ENCODE results near the gene PPARG. TPM values are rescaled to one million over a fixed set of nuclear protein-coding genes. Genes with fewer than 3 reads are reported as not detected.

Gene PPARG
- total and polyA plus RNA-seq, 12 donors: 3.1 to 21.9 (median 6.8) TPM

- intact Hi-C loops (cut with DNase I): loop anchor here (5.0 to 10.0 kb wide), 2 partner anchors 241 to 347 kb away; no protein-coding TSS in a partner anchor
- Histone ChIP-seq H3K4me1 (replicated peaks in 1 of 2) (peaks cover 7 to 26% of the 10 kb centered on the region in 2 donors), H3K27ac (peak overlapping the region in 4 of 5 donors; percentile 30 to 80 (median 61)), H3K36me3 (replicated peaks in 1 of 2) (no peaks in the 10 kb centered on the region), H3K27me3 (no peaks in the 10 kb centered on the region), H3K4me3 (peak overlapping the region in 1 of 4 donors; percentile 87), H3K9me3 (replicated peaks in 1 of 3) (no peaks in the 10 kb centered on the region)
- DNase-seq: peak in 1 of 7 donors; percentile 34
- 0 to 3% (median 3%) methylated on average over 10 of the region's 10 CpGs for WGBS, 4 donors
- no peak for TF ChIP-seq CTCF (IDR thresholded peaks at IDR 0.05)
- TF ChIP-seq POLR2A (IDR thresholded peaks at IDR 0.05): no peak
Measured at GRCh38 chr3:12483872-12484197, 195.0 kb downstream of the PPARG start.

Small RNA genes lying within 50 kb of the gene (small RNA-seq; reads per million reads assigned to genes)
- 0 to 0.08 reads per million in 2 donors for gene AC091492.1

Other genes with a start within 250 kb of the PPARG start
- gene TIMP4, start 130.2 kb upstream of the PPARG start, total RNA-seq: 10 to 100 TPM in 5 of 9 donors, 1 to 10 TPM in 4; 4.0 to 34.3 (median 10.5) TPM
- gene TIMP4, start 130.2 kb upstream of the PPARG start, polyA plus RNA-seq: 10 to 100 TPM in 1 of 3 donors, 1 to 10 TPM in 2; 6.3 to 14.1 (median 6.8) TPM
- gene TSEN2, start 195.4 kb downstream of the PPARG start, total RNA-seq: 10 to 100 TPM; 11.1 to 24.7 (median 18.5) TPM
- 10 to 100 TPM; 22.0 to 27.6 (median 25.4) TPM for gene TSEN2, start 195.4 kb downstream of the PPARG start, polyA plus RNA-seq